GM18868 (cell line): ENCODE data around the gene CSTPP1.
"Not testable (repeated sequence)": the region's sequence is repeated elsewhere in the genome, so short reads cannot be mapped to it uniquely, and the experiment has no call there.

Experiments used
- ATAC-seq: cut with Tn5 transposase; IDR thresholded peaks from one replicate; pipeline ENCODE4 v1.9.1; 2021; ENCODE audit warnings: mild to moderate bottlenecking, moderate library complexity; ENCODE audit not compliant: unreplicated experiment

Gene CSTPP1

DNA sequence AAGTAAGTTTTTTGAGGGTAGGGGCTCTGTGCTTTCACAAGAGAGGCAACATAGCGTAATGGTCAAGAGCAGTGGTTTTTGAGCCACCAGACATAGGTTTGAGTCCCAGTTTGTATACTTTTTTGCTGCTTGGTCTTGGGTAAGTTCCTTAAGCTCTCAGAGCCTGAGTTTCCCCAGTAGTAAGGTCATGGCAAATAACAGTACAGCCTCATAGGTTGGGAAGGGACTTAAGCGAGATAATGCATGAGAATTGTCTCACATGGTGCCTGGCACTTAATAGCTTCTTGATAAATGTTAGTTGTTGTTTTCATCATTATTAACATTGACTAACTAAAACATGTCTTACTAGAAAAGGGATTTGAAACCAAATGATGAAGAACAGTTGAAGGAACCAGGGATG is 157.0 kb downstream of the CSTPP1 start:
- ATAC-seq, result no peak

GRCh38 chr11:47096871-47097270 is 160.3 kb downstream of the CSTPP1 start:
- ATAC-seq, result not testable (repeated sequence)

GRCh38 chr11:47098223-47098622 is 161.7 kb downstream of the CSTPP1 start:
- ATAC-seq, result not testable (repeated sequence)

DNA sequence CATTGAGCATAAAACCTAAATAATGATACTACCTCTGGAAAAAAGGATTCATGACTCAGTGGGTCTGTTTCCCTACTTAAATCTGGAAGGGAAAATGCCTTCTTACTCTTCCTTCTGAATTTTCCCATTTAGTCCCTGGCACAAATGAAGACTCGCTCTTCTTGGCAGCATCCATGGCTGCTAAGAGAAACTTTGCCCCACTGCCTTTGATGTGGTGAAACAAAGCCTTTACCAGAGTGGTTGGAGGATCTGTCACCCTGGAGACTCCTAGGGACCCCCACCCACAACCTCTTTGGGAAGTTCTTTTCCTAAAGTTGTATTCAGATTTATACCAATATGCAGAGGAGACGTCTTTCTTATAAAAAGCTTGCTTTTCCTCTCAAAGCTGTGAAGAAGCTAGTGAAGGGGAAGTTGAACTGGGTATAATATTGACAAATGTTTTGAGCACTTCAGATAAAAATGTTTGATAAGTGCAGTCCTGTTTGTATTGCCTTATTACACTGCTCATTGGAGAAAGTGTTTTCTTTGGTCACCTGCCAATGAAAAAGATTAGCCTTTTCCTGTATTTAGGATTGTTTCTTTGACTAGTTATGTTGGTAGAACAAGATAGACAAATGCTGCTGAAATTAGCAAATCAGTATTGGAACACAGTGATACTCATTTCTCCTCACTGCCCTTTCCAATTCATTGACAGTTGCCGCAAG is 162.8 kb downstream of the CSTPP1 start:
- ATAC-seq, result no peak

- no peak for ATAC-seq
Observed at GRCh38 chr11:47099918-47100315, 163.4 kb downstream of the CSTPP1 start.

GRCh38 chr11:47101406-47101805 is 164.8 kb downstream of the CSTPP1 start:
- ATAC-seq, result no peak

DNA sequence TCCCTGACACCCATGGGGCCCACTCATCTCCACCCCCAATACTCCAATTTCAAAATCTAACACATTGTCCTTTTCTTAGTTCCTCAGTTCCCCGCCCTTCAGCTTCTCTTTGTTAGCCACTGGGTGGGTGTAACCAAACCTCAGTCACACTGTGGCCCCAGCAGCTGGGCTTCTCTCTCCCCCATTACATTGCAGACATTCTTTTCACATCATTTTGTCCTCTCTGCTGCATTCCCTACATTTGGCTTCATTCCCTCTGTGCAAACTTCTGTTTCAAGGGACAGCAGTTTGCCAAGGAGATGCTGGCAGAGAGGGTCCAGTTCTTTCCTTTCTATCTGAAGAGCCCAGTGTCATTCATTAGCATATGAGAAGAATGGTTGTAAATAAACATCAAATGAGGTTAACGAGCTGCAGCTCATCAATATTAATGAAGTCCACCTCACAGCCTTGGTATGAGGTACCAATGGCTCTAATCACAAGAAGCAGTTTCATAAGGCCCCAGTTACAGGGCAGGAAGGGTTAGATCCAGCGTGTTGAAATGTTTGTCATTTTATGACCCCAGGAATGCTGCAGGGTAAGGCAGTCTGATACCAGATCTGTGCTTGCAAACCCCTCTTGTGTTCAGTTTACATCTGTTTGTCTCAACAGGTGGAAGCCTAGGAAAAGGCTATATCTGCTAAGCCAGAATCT is 167.8 kb downstream of the CSTPP1 start:
- ATAC-seq, result no peak

- no peak for ATAC-seq
Observed at GRCh38 chr11:47105541-47105940, 169.0 kb downstream of the CSTPP1 start.

DNA sequence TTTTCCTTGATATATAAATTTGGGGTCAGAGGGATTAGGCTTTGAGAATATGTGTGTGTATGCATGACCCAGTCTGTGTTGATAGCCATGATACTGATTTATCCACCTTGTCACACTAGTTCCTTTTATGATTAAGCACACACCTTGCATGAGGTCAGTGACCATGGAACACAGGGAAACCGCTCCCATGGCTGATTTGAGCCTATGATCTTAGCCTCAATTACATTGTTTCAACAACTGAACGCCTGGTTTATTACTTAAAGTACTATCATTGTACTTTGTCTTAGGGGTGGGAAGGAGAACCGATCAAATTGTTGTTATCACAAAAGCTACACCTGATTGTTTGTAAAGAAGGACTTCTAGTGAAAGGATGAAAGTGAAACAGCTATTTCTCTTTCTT is 169.4 kb downstream of the CSTPP1 start:
- ATAC-seq, result no peak

DNA sequence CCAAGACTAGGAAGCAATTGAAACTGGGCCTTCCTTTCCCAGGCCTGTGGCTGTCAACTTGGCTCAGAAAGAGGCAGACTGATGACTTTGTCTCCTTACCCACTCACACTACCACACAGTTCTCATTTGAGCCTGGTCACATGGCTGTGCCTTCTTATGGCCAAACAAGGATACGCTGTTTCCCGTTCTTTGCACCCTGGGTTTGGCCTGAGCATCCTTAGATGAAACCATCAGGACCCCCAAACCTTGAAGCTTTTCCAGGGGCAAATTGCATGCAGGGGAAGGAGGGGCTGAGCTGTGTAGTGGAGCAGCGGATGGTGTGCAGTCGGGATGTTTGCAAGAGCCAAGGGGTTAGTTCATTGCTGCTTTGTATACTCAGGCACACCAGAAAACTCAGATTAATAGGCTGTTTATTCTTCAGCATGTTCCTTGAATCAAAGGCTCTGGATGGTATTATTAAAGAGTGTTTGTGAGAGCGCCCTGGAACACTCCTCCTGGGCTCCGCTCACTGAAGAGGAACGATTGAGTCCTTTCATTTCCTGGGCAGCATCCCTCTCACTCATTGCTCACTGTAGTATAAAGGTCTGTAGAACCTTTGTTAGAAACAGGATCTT is 170.3 kb downstream of the CSTPP1 start:
- no peak for ATAC-seq

GRCh38 chr11:47107744-47108143 is 171.2 kb downstream of the CSTPP1 start:
- no peak for ATAC-seq

GRCh38 chr11:47108214-47108613 is 171.7 kb downstream of the CSTPP1 start:
- ATAC-seq, result no peak

DNA sequence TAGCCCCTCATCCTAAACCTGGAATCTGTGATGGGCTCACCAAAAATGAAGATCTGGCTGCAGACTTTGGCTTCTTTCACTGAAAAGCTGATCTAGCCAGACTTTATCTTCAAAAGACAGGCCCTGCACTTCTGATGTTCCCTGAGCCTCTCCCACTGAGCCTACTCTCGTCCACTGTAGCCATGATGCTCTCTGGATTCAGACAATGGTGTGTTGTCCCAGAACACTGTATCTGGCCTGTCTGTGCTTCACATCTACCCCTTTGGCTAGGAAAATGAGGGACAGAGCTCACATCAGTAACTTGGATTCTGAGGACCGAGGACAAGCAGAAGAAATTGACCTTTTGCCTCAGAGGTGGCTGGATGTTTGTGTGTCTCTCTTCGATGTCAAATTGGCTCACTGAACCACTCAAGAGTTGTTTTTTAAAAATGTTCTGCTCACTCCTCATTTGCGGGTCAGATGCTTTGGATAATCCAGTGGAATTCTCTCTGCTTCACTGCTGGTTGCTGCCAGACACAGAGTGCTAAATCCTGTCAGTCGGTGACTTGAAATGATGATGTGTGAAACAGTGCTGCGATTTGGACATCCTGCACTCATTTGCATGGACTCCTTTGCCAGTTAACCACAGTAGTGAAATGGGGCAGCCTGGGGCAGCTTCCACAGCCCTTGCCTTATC is 172.6 kb downstream of the CSTPP1 start:
- ATAC-seq, result no peak

- ATAC-seq, result no peak
Observed at GRCh38 chr11:47109727-47110246, 173.2 kb downstream of the CSTPP1 start.

- peak; percentile 46 for ATAC-seq
Observed at GRCh38 chr11:47111318-47111804, 174.8 kb downstream of the CSTPP1 start.

DNA sequence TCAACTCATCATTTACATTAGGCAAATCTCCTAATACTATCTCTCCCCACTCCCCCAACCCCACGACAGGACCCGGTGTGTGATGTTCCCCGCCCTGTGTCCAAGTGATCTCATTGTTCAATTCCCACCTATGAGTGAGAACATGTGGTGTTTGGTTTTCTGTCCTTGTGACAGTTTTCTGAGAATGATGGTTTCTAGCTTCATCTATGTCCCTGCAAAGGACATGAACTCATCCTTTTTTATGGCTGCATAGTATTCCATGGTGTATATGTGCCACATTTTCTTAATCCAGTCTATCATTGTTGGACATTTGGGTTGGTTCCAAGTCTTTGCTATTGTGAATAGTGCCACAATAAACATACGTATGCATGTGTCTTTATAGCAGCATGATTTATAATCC is 176.4 kb downstream of the CSTPP1 start:
- ATAC-seq, result not testable (repeated sequence)

DNA sequence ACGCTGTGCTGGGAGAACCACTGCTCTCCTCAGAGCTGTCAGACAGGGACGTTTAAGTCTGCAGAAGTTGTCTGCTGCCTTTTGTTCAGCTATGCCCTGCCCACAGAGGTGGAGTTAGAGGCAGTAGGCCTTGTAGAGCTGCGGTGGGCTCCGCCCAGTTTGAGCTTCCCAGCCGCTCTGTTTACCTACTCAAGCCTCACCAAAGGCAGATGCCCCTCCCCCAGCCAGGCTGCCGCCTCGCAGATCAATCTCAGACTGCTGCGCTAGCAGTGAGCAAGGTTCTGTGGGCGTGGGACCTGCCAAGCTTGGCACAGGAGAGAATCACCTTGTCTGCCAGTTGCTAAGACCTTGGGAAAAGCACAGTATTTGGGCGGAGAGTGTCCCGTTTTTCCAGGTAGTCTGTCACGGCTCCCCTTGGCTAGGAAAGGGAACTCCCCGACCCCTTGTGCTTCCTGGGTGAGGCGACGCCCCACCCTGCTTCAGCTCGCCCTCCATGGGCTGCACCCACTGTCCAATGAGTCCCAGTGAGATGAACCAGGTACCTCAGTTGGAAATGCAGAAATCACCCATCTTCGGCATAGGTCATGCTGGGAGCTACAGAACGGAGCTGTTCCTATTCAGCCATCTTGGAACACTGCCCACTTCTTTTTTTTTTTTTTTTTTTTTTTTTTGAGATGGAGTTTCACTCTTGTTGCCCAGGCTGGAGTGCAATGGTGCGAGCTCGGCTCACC is 182.6 kb downstream of the CSTPP1 start:
- ATAC-seq, result not testable (repeated sequence)

GRCh38 chr11:47121056-47121455 is 184.5 kb downstream of the CSTPP1 start:
- ATAC-seq, result no peak

GRCh38 chr11:47121731-47122130 is 185.2 kb downstream of the CSTPP1 start:
- no peak for ATAC-seq

DNA sequence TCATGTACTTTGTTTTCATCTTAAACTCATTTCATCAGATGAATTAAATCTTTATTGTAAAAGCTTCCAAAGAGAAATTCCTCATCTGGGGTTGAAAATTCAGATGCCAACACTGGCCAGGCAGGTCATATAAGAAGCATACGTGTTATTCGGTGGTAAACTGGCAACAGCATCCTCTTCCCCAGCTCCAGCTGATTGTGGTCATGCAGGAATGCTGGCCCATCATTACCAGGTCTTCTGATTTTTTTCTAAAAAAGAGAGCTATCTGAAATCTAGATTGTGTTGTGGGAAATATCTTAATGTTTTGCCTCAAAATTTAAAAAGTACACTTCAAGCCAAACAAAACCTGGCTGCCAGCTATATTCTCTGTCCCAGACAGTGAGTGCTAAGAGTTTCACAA is 186.5 kb downstream of the CSTPP1 start:
- no peak for ATAC-seq
